ENCODE measurements around the gene SERPINI1. TPM values are rescaled to one million over a fixed set of nuclear protein-coding genes. Genes with fewer than 3 reads are reported as not detected.

Gene SERPINI1
- total RNA-seq, 1 donor from 2014 or later: 10.5 TPM

DNA sequence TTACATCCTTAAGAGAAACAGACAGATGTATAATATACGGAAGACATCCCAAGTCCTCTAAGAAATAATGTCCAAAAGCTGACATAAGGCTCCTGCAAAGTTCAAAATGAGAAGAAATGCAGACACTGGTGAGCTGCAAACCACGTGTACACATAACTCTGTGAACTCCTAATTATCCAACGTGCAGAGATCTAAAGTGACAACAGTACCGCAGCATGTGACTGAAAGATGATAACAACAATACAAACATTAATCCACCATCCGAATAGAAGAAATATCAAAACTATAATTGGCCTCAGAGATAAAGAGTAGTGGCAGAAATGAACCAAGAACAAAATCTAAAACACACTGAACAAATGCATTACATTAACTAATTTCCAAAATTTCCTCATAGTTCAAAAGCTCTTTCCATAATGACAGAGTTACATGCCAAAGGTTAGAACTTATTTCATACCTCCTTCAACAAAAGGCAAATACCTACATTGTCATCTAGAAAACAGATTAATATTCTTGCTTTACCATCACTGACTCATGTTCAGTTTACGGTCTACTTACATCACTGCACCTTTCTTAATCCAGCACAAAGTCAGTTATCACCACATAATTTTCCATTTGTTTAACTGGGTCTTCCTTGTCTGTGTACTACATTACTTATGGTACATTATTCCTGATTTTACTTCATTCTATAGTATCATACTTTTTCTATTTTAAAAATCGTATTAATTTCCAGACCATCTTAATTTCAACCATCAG, 3.0 kb upstream of the SERPINI1 start:
- DNase-seq (ENCODE audit: low spot score): no peak
- intact Hi-C loops (cut with DNase I): loop anchor here (10.0 kb wide), 1 partner anchor 312 kb away; no protein-coding TSS in a partner anchor

DNA sequence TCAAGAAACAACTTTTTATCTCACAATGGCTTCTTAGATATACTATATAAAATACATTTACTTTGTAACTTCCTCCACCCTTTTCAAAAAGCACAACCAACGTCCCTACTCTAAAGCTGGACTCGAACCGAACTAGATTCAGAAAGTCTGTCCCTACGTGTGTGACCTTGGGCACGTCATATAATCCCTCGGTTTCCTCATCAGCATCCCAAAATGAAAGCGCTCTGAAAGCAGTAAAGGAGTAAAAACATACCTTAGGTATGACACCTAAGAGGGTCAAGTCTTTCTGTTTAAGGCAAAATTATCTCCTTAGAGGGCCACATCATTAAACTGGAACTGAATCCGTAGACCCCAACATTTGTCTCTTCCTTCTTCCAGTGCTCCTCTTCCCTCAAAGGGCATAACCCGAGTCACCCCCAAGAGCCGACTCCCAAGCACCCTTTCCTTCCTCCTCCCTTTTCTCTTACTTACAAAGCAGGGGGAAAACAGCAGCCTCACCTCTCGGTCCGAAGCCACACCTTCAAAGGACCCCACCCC, 1.5 kb upstream of the SERPINI1 start:
- DNase-seq (ENCODE audit: low spot score): no peak
- intact Hi-C loops (cut with DNase I): loop anchor here (2.0 to 10.0 kb wide), 2 partner anchors 143 to 311 kb away; no protein-coding TSS in a partner anchor

- peak; percentile 99 for DNase-seq (ENCODE audit: low spot score)
- intact Hi-C loops (cut with DNase I): loop anchor here (1.0 to 10.0 kb wide), 4 partner anchors 79 to 363 kb away; partner anchors contain the start of gene GOLIM4
Measured at GRCh38 chr3:167734498-167735232, 856 bp upstream of the SERPINI1 start, which contains the start of gene PDCD10. PDCD10 (minus strand) TSS chr3:167734892; CDS start chr3:167720157, 14,735 bp downstream.

GRCh38 chr3:167736264-167736787, 805 bp downstream of the SERPINI1 start:
- intact Hi-C loops (cut with DNase I): loop anchor here (5.0 to 10.0 kb wide), 2 partner anchors 308 to 361 kb away; partner anchors contain the start of gene GOLIM4
- DNase-seq (ENCODE audit: low spot score): no peak

DNA sequence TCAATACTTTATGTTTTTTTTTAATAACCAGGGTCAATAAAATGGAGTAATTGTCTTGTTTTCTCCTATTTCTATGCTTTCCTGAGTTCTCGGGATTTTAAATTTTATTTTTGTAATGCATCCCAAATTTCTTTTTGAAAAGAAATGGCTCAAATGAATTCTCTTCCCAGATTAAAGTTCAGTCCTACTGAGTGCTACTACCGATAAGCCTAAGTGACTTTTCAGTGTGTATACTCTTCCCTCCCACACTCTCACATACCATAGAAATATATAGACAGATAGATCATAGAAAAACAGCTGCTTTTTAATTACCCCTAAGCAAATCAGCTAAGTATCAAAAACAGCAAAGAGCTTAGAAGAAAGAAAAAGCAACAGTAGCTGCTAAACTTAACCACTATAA, 1.5 kb downstream of the SERPINI1 start:
- intact Hi-C loops (cut with DNase I): loop anchor here (5.0 to 10.0 kb wide), 2 partner anchors 308 to 360 kb away; partner anchors contain the start of gene GOLIM4
- no peak for DNase-seq (ENCODE audit: low spot score)

DNA sequence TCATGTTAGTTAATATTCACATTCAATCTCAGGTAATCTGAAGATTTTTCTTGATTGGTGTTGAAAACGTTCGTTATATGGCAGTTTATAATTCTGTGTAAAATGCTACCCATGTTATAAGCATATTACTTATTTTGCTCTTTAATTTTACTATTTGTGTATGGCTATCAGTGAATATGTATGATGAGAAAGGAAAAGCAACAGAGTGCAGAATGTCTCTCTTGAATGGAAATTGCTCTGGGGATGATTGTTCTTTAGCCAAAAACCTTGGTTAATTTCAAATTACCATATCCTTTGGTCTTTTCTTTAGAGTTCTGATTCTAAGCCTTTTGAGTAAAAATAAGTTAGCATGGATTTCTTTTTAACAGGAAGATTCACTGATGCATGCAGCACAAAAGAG, 2.5 kb downstream of the SERPINI1 start:
- no peak for DNase-seq (ENCODE audit: low spot score)
- intact Hi-C loops (cut with DNase I): loop anchor here (5.0 to 10.0 kb wide), 2 partner anchors 307 to 359 kb away; partner anchors contain the start of gene GOLIM4

DNA sequence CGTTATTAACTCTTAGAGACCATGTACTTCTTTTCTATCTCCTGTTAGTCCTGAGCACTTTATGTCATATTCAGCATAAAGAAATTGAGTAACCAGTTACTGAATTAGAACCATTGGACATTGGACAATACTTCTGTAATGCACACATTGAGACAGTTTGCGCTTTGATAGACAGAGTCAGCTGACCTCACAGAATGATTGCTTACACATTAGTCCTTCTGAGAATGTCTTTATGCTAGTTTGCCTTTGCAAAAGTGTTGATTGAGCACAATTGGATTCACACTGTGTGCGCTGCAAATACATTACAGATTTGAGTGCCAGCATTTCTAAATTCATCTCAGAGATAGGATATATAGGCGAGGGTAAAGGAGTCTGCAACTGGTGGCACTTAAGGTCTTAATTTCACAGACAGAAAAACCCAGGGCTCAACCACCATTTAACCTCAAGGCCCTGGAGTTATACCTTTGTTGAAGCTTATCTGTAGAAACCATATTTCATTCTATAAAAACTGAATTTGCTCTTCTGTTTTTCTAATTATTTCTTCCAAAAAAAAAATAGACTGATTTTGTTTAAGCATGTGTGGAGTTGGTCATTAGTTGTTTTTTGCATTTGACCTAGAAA, 3.8 kb downstream of the SERPINI1 start:
- intact Hi-C loops (cut with DNase I): loop anchor here (5.0 to 10.0 kb wide), 2 partner anchors 306 to 358 kb away; partner anchors contain the start of gene GOLIM4
- no peak for DNase-seq (ENCODE audit: low spot score)

- intact Hi-C loops (cut with DNase I): loop anchor here (5.0 kb wide), 1 partner anchor 46 kb away; no protein-coding TSS in a partner anchor
- no peak for DNase-seq (ENCODE audit: low spot score)
Measured at GRCh38 chr3:167740961-167741587, 5.6 kb downstream of the SERPINI1 start.

GRCh38 chr3:167742338-167742737, 6.8 kb downstream of the SERPINI1 start:
- intact Hi-C loops (cut with DNase I): loop anchor here (5.0 kb wide), 1 partner anchor 45 kb away; no protein-coding TSS in a partner anchor
- DNase-seq (ENCODE audit: low spot score): no peak

DNA sequence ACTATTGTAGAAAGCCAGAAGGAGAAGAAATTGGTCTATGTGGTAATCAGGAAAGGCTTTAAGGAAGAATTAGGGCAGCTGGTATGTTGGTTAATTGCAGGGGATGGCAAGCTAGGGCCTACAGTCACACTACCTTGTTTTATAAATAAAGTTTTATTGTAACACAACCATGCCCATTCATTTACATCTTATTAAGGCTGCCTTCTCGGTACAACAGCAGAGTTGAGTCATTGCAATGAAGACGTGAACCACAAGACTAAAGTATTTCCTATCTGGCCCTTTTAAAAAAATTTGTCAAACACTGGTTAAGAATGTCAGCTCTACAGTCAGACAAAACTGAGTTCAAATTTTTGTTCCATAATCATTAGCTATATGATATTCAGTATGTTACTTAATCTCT, 8.3 kb downstream of the SERPINI1 start:
- DNase-seq (ENCODE audit: low spot score): no peak
- intact Hi-C loops (cut with DNase I): loop anchor here (5.0 kb wide), 1 partner anchor 44 kb away; no protein-coding TSS in a partner anchor

GRCh38 chr3:167749209-167749608, 13.7 kb downstream of the SERPINI1 start:
- DNase-seq (ENCODE audit: low spot score): no peak
- intact Hi-C loops (cut with DNase I): no loop called here

DNA sequence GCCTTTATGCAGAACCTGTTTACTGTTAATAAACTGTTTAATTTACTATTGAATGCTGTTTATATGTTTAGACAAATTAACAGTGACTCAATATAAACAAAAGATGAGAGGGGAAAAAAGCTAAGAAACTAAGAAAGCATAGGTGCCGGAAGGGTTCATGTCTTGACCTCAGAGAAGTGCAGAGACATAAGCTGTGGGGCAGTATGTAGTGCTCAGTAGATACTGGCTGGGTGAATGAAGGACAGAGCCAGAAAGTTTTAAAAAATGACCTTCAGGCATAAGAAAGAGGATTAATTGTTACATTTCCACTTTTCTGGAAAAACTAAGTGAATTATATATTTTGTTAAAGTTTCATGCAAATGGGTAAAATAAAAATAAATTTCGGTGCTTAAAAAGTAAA, 14.2 kb downstream of the SERPINI1 start:
- intact Hi-C loops (cut with DNase I): no loop called here
- DNase-seq (ENCODE audit: low spot score): no peak

DNA sequence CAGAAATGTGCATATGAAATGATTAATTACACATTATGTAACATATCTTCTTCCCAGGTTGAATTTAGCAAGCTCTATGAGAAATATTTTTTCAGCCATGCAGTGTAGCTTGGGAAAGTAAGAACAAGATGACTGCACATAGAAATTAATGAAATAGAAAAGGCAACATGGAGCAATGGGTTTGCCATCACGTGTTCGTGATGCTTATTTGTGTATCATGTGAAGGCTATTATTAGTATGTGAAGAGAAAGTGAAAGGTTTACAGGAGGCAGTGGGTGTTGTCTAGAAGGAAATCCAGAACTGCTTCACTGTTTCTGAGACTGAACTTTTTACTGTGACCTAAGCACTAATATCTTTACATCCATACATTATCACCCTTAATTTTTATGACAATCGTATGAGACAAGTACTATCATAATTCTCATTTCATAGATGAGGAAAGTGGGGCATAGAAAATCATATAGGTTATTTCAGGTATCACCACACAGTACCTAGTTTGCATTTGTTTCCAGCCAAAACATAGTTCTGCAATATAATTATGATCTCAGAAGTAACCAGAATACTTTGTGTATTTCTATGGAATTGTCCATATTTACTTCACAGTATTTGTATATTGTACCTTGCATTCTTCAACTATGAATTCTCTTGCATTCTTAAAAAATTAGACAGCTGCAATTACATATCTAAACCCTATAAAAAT, 14.9 kb downstream of the SERPINI1 start:
- DNase-seq (ENCODE audit: low spot score): no peak
- intact Hi-C loops (cut with DNase I): no loop called here

- no peak for DNase-seq (ENCODE audit: low spot score)
- intact Hi-C loops (cut with DNase I): no loop called here
Measured at GRCh38 chr3:167754049-167754448, 18.5 kb downstream of the SERPINI1 start.

DNA sequence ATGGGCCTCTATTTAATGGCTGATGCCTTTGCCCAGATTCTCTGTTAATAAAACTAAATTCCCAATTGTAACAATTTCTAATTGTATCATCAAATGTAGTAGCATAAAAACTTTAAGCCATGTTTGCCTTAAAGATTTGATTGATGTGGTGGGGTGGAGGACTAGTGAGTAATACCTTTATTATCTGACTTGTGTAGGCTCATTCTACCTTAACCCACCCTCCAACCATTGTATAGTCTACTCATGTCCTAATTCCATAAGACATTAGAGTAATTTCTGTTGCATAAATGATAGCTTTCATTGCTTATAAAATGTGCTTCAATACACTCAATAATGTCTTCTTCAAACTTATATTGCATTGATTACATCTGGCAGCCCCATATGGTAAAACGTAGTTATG, 25.8 kb downstream of the SERPINI1 start:
- intact Hi-C loops (cut with DNase I): no loop called here

DNA sequence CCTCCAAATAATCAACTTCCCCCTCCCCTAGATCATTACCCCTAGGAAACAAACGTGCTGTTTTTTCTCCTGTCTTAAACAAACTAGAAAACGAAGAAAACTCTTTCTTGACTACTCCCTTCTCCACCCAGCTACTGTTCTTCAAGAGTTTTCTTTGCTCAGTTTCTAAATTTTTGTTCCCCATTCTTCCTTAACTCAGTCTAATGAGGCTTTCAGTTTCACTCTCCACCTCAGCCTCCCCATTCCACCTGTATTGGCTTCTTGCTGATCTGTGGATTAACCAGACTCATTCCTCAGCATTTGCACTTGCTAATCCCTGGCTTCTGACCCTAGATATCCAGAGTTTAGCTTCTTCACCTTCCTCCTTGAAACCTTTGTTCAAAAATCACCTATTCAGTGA, 26.8 kb downstream of the SERPINI1 start:
- no peak for DNase-seq (ENCODE audit: low spot score)
- intact Hi-C loops (cut with DNase I): no loop called here

More for the DNA sequence above, 25.8 kb downstream of the SERPINI1 start:
- DNase-seq (ENCODE audit: low spot score): no peak

DNA sequence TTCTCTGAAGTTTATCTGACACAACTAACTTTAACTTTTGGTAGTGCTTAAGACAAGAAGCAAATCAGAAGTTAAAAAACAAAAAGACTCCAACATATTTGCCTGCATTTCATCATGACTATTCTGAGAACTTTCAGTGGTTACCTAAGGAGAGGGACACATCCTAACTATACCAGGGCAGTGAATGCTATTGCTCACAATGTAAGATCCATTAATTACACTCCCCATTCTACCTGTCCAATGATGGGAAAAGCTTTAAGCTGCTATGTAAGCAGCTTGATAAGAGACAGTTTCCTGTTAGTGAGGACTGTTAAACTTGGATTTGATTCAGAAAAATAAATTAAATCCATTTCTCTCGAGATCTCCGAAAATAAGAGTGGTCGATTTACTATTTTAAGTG, 37.5 kb downstream of the SERPINI1 start:
- intact Hi-C loops (cut with DNase I): no loop called here
- no peak for DNase-seq (ENCODE audit: low spot score)

DNA sequence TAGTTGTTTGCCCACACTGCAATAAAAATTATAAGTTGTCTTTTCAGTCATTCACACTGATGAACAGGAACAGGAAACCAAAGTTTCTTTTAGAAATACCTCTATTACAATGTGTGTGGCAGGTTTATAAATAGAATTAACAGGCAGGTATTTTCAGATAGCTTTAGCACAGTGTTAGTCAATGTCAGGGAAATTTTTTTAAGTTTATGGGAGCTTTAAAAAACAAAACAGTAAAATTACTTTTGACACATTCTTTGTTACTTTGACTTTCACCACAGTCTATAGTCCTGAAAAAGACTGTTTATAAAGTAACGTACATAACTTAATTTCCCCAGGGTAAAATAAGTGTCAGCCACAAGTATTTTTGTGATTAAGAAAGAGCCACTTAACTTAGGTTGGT, 38.1 kb downstream of the SERPINI1 start:
- no peak for DNase-seq (ENCODE audit: low spot score)
- intact Hi-C loops (cut with DNase I): no loop called here

Measured in cardiac septum (tissue), 1 donor.